Ureter (tissue), 1 donor: ENCODE results near the gene RNU1-2. TPM values are rescaled to one million over a fixed set of nuclear protein-coding genes. Genes with fewer than 3 reads are reported as not detected.
"Not testable (repeated sequence)": the region's sequence is repeated elsewhere in the genome, so short reads cannot be mapped to it uniquely, and the experiment has no call there.

ENCODE experiments used
- DNase-seq: peaks from one replicate; pipeline ENCODE4 v3.0.0-alpha.2; 2020; ENCODE audit warnings: low spot score
- total RNA-seq: library from RNA; stranded (reverse); gene quantifications from one replicate; pipeline ENCODE4 v1.2.4, GENCODE V29; 2023
- donor health status: DM: yes; HTN: yes; CAD: no.

The RNU1-2 gene
- total RNA-seq, 1 donor from 2014 or later: 1,626 TPM

DNA sequence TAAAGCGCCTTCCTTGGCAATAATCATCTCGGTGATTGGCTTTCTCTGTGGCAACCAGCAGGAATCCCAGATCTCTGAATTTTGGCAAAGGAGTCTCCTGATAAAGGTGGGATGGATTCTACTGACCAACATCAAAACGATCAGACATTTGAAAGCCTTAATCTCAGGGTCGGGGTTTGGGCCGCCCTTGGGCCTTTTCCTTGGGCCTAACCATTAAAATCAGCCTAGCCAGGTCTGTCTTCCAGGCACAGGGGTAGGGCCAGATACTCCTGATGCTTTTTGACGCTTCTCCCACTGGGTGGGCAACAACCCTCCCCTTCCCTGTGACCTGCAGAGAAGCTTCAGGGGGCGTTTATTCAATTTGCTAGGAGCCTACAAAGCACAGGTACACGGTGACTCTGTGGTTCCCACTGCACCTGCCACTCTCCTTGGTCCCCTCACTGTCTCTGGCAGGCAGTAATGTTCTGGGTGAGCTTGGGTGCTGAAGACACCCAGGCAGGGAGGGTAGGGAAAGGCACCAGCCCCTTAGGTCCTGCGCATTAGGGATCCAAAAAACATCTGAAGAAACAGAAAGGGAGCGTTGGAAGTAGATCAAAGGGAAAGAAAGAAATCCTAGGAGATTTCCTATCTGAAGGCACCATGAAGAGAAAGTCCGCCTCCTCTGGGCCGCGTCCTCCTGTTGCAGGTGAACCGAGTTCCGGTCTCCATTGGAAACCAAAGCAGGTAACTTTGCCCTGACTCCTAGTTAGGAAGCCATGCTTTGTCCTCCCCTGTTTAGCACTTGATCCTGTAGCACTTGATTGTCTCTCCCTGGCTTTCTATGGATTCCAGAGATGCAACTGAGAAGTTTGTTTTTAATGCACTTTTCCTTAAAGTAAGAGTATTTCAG is 12.3 kb downstream of the RNU1-2 start:
- no peak for DNase-seq

DNA sequence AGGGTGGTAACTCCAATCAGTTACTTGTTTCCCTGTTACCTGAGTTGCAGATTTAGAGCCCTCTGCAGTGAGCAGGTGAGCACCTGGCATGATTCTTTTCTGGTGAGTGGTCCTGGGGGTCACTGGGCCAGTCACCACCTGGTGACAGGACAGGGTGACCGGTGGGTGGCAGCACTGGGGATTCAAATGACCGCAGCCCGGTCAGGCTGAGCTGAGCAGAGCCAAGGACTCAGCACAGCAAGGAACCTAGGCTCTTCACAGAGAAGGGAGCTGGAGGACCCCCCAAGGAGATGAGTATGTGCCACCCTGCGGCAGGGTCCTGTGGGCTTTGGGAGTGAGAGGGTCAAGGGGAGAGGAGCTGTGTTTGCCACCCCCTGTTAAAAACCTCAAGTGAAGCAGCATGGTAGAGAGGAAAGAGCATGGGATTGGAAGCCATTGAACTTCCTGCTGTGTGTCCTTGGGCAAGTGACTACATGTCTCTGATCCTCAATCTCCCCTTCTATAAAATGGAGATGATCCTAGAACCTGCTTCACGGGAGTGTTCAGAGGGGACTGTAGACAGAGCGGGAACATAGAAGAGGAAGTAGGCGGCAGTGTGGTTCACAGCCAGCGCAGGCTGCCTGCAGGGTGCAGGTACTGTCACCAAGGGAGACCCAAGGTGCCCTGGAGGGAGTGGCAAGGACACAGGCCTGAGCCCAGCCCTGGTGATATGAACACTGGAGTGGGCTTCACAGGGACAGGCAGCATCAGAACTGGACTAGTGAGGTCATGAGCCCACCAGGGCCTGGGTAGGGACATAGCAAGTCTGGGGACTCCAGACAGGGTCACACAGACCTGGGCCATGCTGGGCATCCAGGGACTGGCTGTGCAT is 16.3 kb downstream of the RNU1-2 start:
- DNase-seq: not testable (repeated sequence)

DNA sequence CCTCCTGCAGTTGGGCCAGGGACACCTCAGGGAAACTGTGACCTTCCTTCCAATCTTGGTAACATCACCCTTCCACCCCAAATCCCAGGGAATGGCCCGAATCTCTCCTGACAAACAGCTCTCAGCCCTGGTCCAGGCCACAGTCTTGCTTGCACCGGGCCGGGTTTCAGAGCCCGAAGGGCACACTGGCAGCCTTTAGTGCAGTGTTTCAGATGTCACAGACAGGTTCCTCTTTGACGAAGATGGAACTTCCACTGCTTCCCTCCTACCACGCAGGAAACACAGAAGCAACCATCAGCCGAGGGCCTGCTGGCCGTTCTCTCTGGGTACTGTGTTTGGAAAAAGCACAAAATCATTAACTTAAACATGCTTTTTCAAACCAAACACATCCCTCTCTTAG is 17.0 kb downstream of the RNU1-2 start:
- not testable (repeated sequence) for DNase-seq

DNA sequence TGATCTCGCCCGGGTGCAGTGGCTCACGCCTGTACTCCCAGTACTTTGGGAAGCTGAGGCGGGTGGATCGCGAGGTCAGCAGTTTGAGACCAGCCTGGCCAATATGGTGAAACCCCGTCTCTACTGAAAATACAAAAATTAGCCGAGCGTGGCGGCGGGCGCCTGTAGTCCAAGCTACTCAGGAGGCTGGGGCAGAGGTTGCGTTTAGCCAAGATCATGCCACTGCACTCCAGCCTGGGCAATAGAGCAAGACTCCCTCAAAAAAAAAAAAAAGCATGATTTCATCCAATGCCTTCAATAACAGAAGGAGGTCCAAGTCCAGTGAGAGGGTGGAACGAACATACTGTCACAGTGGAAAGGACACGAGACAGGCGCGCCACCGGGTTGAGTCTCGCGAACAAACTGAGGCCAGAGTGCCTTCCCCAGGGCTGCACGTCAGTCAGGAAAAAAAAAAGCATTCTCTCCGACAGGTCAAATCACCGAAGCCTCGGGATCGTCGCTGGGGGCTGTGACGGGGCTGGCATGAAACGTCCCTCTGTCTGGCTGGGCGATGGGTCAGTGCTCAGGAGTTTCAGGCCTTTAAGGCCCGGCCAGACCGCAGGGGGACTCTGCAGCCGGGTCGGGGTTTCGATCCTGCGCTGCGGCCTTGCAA is 17.5 kb downstream of the RNU1-2 start:
- peak; percentile 79 for DNase-seq

DNA sequence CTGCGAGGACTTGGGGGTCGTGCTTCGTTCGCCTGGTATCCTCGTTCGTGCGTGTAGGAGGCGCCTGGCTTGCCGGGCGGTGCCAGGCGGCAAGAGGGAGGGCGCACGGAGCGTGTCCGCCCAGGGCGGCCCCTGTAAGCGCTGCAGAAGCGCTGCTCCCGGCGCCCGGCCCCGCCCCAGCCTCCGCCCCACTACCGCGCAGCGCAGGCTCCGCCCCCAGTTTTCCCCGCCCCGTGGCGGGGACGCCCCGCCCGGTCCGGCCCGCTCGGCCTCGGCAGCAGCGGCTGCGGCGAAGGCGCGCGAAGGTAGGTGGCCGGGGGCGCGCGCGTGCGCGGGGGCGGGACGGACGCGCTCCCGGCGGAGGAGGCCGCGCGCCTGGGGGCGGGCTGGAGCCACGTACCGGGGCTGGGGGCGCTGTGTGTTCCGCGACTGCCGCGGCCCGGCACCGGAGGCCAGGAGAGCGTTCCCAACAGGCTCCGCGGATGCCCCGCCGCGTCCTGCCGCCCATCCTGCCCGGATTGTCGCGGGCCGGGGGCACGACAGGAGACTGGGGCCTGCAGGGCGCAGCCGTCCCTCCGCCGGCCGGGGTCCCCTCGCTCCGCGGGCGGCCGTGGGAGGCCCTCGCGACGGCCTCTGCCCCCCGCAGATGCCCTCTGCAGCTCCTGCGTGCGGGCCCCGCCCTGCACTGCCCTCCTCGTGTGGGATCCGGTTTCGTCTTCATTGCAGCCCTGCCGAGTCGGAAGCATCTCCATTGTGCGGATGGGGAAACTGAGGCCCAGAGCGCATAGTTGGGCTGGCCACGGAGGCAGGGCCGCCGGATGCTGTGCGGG is 18.3 kb downstream of the RNU1-2 start:
- peak; percentile 99 for DNase-seq

DNA sequence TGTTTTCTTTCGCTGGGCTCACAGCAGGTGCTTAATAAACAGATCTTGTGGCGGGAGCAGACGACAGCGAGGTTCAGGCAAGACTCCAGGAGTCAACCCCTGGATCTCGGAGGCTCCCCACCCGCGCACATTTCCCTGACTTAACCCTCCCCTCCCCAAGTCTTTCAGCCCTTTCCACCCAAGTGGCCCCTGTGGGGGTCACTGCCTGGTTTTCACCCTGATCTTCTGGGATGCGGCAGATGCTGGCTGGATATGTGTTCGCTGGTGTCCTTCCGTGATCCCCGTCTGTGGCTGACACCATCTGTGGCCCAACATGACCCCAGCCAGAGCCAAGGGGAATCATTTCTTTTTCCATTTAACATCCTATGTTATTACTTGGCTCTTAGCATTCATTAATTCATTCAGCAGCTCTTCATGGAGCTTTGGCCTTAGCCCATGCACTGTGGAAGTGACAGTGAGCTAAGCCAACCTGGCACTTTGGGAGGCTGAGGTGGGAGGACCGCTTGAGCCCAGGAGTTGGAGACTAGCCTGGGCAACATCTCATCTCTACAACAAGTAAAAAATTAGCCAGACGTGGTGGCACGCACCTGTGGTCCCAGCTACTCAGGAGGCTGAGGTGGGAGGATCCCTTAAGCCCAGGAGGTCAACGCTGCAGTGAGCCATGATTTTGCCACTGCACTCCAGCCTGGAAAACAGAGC is 19.3 kb downstream of the RNU1-2 start:
- not testable (repeated sequence) for DNase-seq

DNA sequence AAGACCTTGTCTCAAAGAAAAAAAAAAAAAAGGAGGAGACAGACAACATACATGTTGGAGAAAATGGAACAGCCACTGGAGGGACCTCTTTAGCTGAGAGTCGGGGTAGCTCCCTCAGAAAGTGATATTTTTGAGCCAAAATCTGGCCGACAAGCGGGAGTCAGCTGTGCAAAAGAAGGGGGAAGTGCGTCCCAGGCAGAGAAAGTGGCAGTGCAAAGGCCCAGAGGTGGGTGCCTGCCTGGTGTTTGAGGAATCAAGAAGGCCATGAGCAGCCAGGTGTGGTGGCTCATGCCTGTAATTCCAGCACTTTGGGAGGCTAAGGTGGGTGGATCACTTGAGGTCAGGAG is 19.8 kb downstream of the RNU1-2 start:
- no peak for DNase-seq

DNA sequence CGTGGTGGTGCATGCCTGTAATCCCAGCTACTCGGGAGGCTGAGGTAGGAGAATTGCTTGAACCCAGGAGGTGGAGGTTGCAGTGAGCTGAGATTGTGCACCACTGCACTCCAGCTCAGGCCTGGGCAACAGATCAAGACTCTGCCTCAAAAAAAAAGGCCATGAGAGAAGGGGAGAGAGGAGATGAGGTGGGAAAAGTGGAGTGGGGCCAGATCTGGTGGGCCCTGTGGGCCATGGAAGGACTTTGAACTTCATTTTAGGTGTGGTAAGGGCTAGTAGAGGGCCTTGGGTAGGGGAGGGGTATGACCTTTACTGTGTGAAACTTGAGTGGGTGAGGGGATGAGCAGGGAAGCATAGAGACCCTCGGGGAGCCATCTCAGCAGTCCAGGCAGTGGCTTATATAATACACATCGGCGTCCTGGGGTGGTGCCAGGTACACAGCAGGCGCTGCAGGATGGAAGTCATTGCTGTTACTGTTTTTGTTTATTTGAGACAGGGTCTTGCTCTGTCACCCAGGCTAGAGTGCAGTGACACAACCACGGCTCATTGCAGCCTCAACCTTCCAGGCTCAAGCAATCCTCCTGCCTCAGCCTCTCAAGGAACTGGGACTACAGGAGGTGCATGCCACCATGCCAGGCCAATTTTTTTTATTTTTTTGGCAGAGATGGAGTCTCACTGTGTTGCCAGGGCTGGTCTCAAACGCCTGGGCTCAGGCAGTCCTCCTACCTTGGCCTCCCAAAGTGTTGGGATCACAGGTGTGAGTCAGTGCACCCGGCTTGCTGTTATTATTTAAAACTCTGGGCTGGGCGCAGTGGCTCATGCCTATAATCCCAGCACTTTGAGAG is 20.5 kb downstream of the RNU1-2 start:
- DNase-seq: not testable (repeated sequence)

DNA sequence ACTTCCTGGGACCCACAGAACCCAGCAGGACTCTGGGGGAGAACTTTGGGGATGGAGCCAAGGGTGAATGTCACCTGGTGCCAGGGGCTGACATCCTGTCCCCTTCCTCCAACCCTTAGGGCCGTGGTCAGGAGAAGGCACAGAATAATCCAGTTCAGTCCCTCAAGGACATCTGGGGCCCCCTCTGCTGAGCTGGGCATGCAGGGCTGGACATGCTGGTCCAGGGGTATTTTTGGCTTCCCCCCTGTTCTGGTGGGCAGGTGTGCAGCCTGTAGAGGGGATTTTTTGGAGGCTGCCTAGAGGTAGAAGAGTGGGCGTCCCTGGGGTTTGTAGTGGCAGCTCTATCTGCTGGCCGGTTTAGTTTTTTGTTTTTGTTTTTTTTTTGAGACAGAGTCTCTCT is 22.6 kb downstream of the RNU1-2 start:
- DNase-seq: no peak

DNA sequence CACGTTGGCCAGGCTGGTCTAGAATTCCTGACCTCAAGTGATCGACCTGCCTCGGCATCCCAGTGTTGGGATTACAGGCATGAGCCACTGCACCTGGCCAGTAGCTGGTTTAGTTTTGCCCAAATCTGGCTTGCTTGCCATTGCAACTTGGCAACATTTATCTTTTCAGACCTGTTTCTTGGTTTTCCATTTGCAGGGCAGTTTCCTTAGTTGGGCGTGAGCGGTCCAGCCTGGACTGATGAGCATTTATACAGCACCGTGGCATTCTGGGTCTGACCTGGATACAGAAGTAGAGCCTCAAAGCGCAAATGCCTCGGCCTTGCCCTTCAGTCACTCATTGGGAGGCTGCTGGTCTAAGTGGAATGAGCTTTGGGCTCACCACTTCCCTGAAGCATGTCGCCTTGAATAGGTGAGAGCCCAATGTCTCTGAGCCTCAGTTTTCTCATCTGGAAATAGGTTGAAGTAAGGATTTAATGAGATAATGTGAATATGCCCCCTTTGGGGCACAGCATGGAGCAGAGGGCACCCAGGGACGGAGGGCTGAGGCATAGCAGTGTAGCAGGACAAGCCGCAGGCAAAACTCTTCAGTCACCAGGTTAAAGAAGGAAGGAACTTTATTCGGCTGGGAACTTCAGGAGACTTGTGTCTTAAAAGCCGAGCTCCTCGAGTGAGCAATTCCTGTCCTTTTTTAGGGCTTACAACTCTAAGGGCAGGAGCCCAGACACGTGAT is 23.3 kb downstream of the RNU1-2 start:
- DNase-seq: not testable (repeated sequence)

DNA sequence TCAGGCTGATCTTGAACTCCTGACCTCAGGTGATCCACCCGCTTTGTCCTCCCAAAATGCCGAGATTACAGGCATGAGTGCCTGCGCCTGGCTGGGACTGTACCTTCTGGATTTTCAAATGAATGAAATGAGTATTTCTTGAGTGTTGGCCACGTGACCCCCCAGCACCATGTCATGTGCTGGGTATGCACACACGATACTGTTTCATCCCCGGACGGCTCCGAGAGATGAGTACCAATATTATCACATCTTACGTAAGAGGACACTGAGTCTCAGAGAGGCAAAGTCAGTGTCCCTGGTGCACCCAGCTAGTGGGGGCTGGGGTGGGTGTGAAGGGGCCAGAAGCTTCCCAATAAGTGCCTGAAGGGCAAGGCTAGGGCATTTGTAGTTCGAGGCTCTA is 25.2 kb downstream of the RNU1-2 start:
- no peak for DNase-seq

DNA sequence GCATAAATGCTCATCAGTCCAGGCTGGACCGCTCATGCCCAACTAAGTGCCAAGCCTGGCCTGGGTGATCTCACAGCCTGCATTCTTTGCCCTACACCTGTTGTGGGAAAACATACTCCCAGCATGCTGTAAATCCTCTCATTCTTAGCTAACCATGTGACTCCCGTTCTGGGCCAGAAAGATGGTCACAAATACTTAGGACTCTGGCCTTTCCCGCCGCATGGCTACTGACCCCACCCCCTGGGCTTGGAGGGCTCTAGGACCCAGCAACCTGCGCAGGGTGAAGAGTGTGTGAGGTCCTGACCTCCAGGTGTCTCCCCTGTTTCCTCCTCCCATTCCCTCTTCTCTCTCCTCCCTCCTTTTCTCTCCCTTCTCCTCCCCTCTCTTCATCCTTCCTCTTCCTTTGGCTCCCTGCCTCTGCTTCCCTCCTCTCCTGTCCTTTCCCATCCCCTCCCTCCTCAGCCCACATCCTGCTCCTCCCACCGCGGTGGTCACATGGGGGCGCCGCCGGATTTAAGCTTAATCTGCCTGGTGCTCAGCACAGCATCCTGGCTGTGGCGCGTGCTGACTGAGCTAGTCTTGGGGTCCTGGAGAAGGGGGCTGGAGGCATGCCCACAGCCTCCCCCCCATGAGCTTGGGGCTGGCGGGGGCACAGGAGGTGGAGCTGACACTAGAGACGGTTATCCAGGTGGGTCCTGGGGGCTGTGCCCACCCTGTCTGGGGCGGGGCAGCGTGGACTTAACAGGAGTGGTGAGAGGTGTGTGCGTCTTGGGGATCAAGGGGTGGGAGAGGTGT is 25.8 kb downstream of the RNU1-2 start, which contains the start of gene CROCC:
TSS of gene CROCC (plus strand) at position 541 of the 795 bp plus-strand sequence. CDS start at position 629, 88 bp downstream.
- no peak for DNase-seq

DNA sequence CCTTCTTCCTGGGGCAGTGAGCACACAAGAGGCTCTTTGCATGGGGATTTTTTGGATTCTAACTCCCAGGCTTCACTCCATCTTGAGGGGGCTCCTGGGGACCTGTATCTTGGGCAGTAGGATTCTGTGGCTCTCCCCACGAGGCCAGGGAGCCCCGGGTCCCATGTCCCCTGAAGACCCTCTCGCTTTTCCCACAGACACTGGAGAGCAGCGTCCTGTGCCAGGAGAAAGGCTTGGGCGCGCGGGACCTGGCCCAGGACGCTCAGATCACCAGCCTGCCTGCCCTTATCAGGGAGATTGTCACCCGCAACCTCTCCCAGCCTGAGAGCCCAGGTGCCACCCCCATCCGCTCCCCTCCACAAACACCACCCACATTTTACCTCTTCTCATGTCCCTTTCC is 26.7 kb downstream of the RNU1-2 start:
- DNase-seq: no peak

DNA sequence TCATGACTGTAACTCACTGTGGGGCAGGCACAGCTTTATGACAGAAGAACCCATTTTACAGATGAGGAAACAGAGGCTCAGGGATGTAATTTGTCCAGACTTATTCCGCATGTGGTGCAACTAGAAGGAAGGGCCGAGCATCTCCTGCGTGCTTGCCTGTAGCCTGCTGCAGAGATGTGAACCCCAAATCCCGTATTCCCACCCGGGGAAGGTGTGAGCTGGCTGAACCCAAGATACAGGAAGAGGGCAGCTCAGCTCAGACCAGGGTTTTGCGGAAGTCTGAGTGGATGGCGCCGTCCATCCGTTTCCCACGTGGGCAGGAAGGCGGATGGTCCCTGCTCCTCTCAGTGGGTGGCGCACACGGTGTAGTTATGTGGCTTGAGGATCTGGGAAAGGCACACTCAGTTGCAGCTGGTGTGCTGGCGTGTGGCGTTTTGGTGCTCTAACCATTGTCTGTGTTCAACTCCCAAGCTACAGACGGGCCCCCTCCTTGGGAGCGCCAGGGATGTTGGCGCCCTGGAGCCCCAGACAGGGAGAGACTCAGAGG is 27.2 kb downstream of the RNU1-2 start:
- no peak for DNase-seq

DNA sequence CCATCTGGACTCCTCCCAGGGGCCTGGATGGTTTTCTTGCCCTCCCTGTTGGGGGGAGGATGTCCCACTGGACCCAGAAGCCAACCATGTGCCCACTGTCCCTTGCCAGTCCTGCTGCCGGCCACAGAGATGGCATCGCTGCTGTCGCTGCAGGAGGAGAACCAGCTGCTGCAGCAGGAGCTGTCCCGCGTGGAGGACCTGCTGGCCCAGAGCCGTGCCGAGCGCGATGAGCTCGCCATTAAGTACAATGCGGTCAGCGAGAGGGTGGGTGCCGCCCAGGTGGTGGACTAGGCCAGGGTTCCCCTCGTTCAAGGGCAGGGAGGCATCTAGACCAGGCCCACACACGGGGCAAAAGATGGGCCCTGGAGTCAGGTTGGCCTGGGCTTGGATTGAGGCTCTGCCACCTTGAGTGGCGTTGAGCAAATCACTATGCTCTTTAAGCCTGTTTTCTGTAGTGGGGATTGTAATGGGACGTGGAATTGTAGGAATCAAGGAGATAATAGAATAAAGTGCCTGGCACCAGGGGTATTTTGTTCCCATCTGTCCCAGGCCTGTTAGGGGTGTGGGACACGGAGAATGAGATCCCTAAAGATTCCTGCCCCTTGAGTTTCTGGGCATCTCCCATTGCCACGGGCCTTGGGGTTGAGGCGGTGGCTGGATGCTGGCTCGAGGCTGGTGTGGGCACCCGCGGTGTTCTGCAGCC is 28.6 kb downstream of the RNU1-2 start:
- DNase-seq: no peak

DNA sequence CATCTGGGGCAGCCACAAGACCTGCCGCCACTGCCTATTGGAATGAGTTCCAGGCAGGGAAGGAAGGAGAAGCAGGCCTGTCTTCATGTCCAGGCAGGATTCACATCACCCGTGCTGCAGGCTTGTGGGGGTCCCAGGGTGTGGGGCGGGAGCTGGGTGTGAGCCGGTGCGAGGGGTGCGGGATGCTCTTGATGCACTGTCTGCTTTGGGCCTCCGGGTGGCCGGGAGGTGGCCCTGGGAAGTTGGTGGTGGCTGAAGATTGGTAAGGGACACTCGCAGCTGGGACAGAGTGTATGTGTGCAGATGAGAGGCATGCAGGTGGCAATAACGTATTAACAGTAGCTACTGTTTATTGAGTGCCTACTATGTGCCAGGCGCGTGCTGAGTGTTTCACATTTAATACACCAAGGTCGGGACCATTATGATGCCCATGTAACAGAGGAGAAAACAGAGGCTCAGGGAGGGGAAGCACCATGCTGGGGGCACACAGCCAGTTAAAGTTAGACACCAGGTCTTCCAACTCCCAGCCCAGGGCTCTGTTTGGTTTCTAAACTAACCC is 29.2 kb downstream of the RNU1-2 start:
- no peak for DNase-seq
